Loucy (cell line): ENCODE measurements around the gene FAM72D.
"Not testable (repeated sequence)": the region's sequence is repeated elsewhere in the genome, so short reads cannot be mapped to it uniquely, and the experiment has no call there.

Experiments used
- H2AFZ ChIP-seq: fragments of 200-600 bp; sonication (generic); 2 replicates; pipeline ENCODE4 v1.6.0; 2016; ENCODE audit warnings: antibody characterized with exemption, mild to moderate bottlenecking, low read length, moderate library complexity
- H3F3A ChIP-seq: fragments of 200-600 bp; 2 replicates; pipeline ENCODE4 v1.6.0; 2016; ENCODE audit warnings: antibody characterized with exemption, low read depth, mild to moderate bottlenecking
- H3K27me3 ChIP-seq: fragments of 200-600 bp; sonication (generic); 2 replicates; pipeline ENCODE4 v1.6.1; 2014; ENCODE audit warnings: low read length, mild to moderate bottlenecking; ENCODE audit not compliant: insufficient read depth, poor library complexity, severe bottlenecking
- H3K36me3 ChIP-seq: fragments of 200-600 bp; sonication (generic); 2 replicates; pipeline ENCODE4 v1.6.1; 2016; ENCODE audit warnings: low read length; ENCODE audit not compliant: insufficient read depth
- H3K4me1 ChIP-seq: fragments of 200-600 bp; sonication (generic); 2 replicates; pipeline ENCODE4 v1.5.1; 2014; ENCODE audit warnings: low read length, mild to moderate bottlenecking; ENCODE audit not compliant: insufficient read depth, poor library complexity, severe bottlenecking
- H3K4me2 ChIP-seq: fragments of 200-600 bp; sonication (generic); 2 replicates; pipeline ENCODE4 v1.6.0; 2014; ENCODE audit warnings: antibody characterized with exemption, low read length, low read depth, mild to moderate bottlenecking; ENCODE audit not compliant: poor library complexity, severe bottlenecking
- H3K4me3 ChIP-seq: fragments of 200-600 bp; sonication (generic); 2 replicates; pipeline ENCODE4 v1.5.1; 2014; ENCODE audit warnings: low read length, mild to moderate bottlenecking, mixed read lengths; ENCODE audit not compliant: poor library complexity, severe bottlenecking
- H3K79me2 ChIP-seq: fragments of 200-600 bp; sonication (generic); 2 replicates; pipeline ENCODE4 v1.6.1; 2014; ENCODE audit warnings: low read length; ENCODE audit not compliant: insufficient read depth
- H3K9ac ChIP-seq: fragments of 200-600 bp; sonication (generic); 2 replicates; pipeline ENCODE4 v1.6.0; 2014; ENCODE audit warnings: mild to moderate bottlenecking, low read depth, low read length, moderate library complexity; ENCODE audit not compliant: poor library complexity, severe bottlenecking
- H3K9me2 ChIP-seq: fragments of 200-600 bp; sonication (generic); replicated peaks from 2 replicates; pipeline ENCODE4 v1.6.1; 2016; ENCODE audit warnings: low read depth, low read length, mixed read lengths
- H3K9me3 ChIP-seq: fragments of 200-600 bp; sonication (generic); 2 replicates; pipeline ENCODE4 v1.6.1; 2014; ENCODE audit warnings: mild to moderate bottlenecking, antibody characterized with exemption, low read length, low read depth; ENCODE audit not compliant: insufficient read depth
- H4K20me1 ChIP-seq: fragments of 200-600 bp; sonication (generic); 2 replicates; pipeline ENCODE4 v1.6.0; 2014; ENCODE audit warnings: antibody characterized with exemption, low read length, mild to moderate bottlenecking; ENCODE audit not compliant: insufficient read depth, poor library complexity, severe bottlenecking

FAM72D gene

GRCh38 chr1:145077872-145078786 is 17.6 kb upstream of the FAM72D start:
- H2AFZ ChIP-seq, H3K27me3 ChIP-seq, H4K20me1 ChIP-seq, H3K79me2 ChIP-seq, H3K4me3 ChIP-seq, H3K4me2 ChIP-seq, H3K9me2 ChIP-seq, H3K4me1 ChIP-seq, H3K9me3 ChIP-seq, H3K9ac ChIP-seq, H3K36me3 ChIP-seq, H3F3A ChIP-seq: not testable (repeated sequence)

- not testable (repeated sequence) for H3K4me1 ChIP-seq, H3K79me2 ChIP-seq, H3K4me3 ChIP-seq, H2AFZ ChIP-seq, H3K9me3 ChIP-seq, H3F3A ChIP-seq, H3K9ac ChIP-seq, H3K27me3 ChIP-seq, H4K20me1 ChIP-seq, H3K9me2 ChIP-seq, H3K4me2 ChIP-seq, H3K36me3 ChIP-seq
These were observed 16.9 kb upstream of the FAM72D start for GRCh38 chr1:145078787-145079370.

- not testable (repeated sequence) for H3K9me2 ChIP-seq, H3K27me3 ChIP-seq, H3F3A ChIP-seq, H3K9ac ChIP-seq, H3K4me1 ChIP-seq, H2AFZ ChIP-seq, H3K4me2 ChIP-seq, H3K9me3 ChIP-seq, H3K36me3 ChIP-seq, H3K4me3 ChIP-seq, H4K20me1 ChIP-seq, H3K79me2 ChIP-seq
These were observed 16.0 kb upstream of the FAM72D start for GRCh38 chr1:145079737-145080136.

- not testable (repeated sequence) for H3K4me1 ChIP-seq, H3K9ac ChIP-seq, H3F3A ChIP-seq, H3K36me3 ChIP-seq, H3K4me2 ChIP-seq, H3K9me3 ChIP-seq, H3K4me3 ChIP-seq, H2AFZ ChIP-seq, H3K79me2 ChIP-seq, H3K9me2 ChIP-seq, H3K27me3 ChIP-seq, H4K20me1 ChIP-seq
These were observed 15.6 kb upstream of the FAM72D start for GRCh38 chr1:145080193-145080592.

- H3K9ac ChIP-seq, H2AFZ ChIP-seq, H3K9me3 ChIP-seq, H3K4me3 ChIP-seq, H3K27me3 ChIP-seq, H3K36me3 ChIP-seq, H3K9me2 ChIP-seq, H3K79me2 ChIP-seq, H3F3A ChIP-seq, H3K4me2 ChIP-seq, H4K20me1 ChIP-seq, H3K4me1 ChIP-seq: not testable (repeated sequence)
These were observed 13.1 kb upstream of the FAM72D start for GRCh38 chr1:145082483-145083255.

- H4K20me1 ChIP-seq, H3K9me2 ChIP-seq, H3K9me3 ChIP-seq, H3K79me2 ChIP-seq, H3K9ac ChIP-seq, H2AFZ ChIP-seq, H3K27me3 ChIP-seq, H3K4me1 ChIP-seq, H3K4me2 ChIP-seq, H3K36me3 ChIP-seq, H3F3A ChIP-seq: not testable (repeated sequence)
- H3K4me3 ChIP-seq, result peak overlapping the region; percentile 62
These were observed 2.1 kb upstream of the FAM72D start for GRCh38 chr1:145093517-145094149.

GRCh38 chr1:145094655-145095211 is 1.0 kb upstream of the FAM72D start:
- H2AFZ ChIP-seq, H3K9me2 ChIP-seq, H3K4me3 ChIP-seq: not testable (repeated sequence)

More at GRCh38 chr1:145094655-145095211, 1.0 kb upstream of the FAM72D start:
- H3K36me3 ChIP-seq, H4K20me1 ChIP-seq, H3F3A ChIP-seq, H3K4me1 ChIP-seq, H3K79me2 ChIP-seq, H3K9me3 ChIP-seq, H3K4me2 ChIP-seq, H3K9ac ChIP-seq, H3K27me3 ChIP-seq: not testable (repeated sequence)
